Mesodermal cell (in vitro differentiated cells): ENCODE data around the gene TRIP6.
A peak's percentile ranks its signal among the peaks of the same experiment; 100 is the strongest.

ENCODE experiments used
- H3K27ac ChIP-seq: 2 replicates; pipeline ENCODE4 v1.7.0; 2013; ENCODE audit warnings: mild to moderate bottlenecking, low read depth, low read length, moderate library complexity; ENCODE audit not compliant: severe bottlenecking
- H3K36me3 ChIP-seq: 2 replicates; pipeline ENCODE4 v1.7.1; 2013; ENCODE audit warnings: mild to moderate bottlenecking, low read length, moderate library complexity; ENCODE audit not compliant: control insufficient read depth, insufficient read depth
- H3K4me1 ChIP-seq: one replicate; pipeline ENCODE4 v1.7.1; 2013; ENCODE audit warnings: mild to moderate bottlenecking, low read length; ENCODE audit not compliant: insufficient read depth, control insufficient read depth, poor library complexity, severe bottlenecking
- H3K4me3 ChIP-seq: 2 replicates; pipeline ENCODE4 v1.7.0; 2013; ENCODE audit warnings: low read length, control low read depth, mild to moderate bottlenecking; ENCODE audit not compliant: insufficient read depth, poor library complexity, severe bottlenecking; ENCODE audit errors: extremely low read depth
- H3K9me3 ChIP-seq: 2 replicates; pipeline ENCODE4 v1.7.1; 2013; ENCODE audit warnings: mild to moderate bottlenecking, low read length, moderate library complexity; ENCODE audit not compliant: control insufficient read depth
- WGBS, 2 experiments: methylation state at CpG; one replicate each; pipeline ENCODE4 v1.1.5; 2013; ENCODE audit warnings: missing lambda C conversion rate in 2 of 2; ENCODE audit not compliant: insufficient coverage in 2 of 2; 5-methylcytosine and 5-hydroxymethylcytosine counted together

The TRIP6 gene

DNA sequence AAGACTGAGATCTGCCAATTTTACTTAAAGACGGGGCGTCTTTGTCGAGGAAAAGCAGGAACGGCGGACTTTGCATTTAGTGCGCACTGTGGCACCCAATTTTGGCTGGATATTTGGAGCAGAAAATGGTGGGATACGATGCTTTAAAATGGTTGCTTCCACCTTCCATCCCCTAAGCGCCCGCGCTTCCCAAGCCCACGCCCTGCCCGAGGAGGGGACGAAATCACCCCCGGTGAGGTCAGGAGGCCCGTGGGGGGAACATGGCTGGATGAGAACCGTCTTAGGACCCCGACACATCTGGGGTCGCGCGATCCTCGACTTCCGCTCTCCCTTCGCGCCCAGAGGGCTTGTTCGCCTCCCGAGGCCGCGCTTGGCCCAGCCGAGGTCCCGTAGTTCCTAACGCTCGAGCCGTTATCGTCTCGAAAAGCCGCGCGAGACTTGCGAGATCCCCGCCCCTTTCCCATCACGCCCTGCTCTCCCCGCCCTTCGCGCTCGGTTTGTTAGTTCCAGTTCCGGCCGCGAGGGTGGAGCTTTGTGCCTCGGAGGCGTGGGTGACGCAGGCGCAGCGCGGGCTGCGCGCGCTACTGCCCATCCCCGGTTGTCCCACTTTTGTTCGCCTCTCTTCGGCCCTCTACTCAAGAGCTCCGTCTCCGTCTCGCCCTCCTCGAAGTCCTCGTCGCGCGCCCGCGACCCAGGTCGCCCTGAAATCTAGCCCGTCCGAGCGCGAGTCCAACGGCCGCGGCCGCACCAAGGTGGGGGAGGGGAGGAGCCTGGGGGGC, 7.6 kb downstream of the TRIP6 start, which contains the start of gene SRRT:
SRRT (plus strand) TSS at position 527 of the 779 bp plus-strand sequence. CDS start 488 bp downstream, outside the sequence.
- H3K36me3 ChIP-seq = peaks cover 86% of the 10 kb centered on the region
- 6 to 9% methylated on average over 62 to 67 of the region's 79 CpGs for WGBS, 2 experiments

GRCh38 chr7:100875356-100875751, 8.2 kb downstream of the TRIP6 start:
- peaks cover 86% of the 10 kb centered on the region for H3K36me3 ChIP-seq
- H3K4me3 ChIP-seq = peak overlapping the region; percentile 100
- peak overlapping the region; percentile 93 for H3K27ac ChIP-seq
- peaks cover 22% of the 10 kb centered on the region for H3K4me1 ChIP-seq
- WGBS, 2 experiments = 0% methylated on average over 24 of the region's 39 CpGs
- H3K9me3 ChIP-seq = no peaks in the 10 kb centered on the region

More for the DNA sequence above, 7.6 kb downstream of the TRIP6 start, which contains the start of gene SRRT:
- peak within 1 kb of the TSS; percentile 100 for H3K4me3 ChIP-seq
- H3K4me1 ChIP-seq = peaks cover 21% of the 10 kb centered on the region
- H3K9me3 ChIP-seq = no peaks in the 10 kb centered on the region
- peak within 1 kb of the TSS; percentile 93 for H3K27ac ChIP-seq

DNA sequence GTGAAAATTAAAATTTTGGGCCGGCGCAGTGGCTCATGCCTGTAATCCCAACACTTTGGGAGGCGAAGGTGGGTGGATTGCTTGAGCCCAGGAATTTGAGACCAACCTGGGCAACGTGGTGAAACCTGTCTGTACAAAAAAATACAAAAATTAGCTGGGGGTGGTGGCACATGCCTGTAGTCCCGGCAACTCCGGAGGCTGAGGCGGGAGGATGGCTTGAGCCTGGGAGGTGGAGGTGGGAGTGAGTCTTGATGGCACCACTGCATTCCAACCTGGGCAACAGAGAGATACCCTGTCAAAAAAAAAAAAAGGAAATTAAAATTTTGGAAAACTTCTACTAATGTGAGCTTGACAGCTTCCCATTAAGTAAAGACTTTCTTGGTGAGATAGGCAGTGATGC, 10.8 kb downstream of the TRIP6 start:
- Histone ChIP-seq H3K27ac (no peak overlapping the region), H3K36me3 (peaks cover 88% of the 10 kb centered on the region), H3K9me3 (no peaks in the 10 kb centered on the region), H3K4me1 (peaks cover 31% of the 10 kb centered on the region), H3K4me3 (no peak overlapping the region)
- WGBS, 2 experiments = 88% methylated on average over 7 of the region's 7 CpGs

GRCh38 chr7:100878685-100879084, 11.5 kb downstream of the TRIP6 start:
- no peak overlapping the region for H3K4me3 ChIP-seq
- WGBS, 2 experiments = 85 to 96% methylated on average over 5 to 6 of the region's 6 CpGs
- H3K4me1 ChIP-seq = peaks cover 34% of the 10 kb centered on the region
- H3K9me3 ChIP-seq = no peaks in the 10 kb centered on the region
- no peak overlapping the region for H3K27ac ChIP-seq
- H3K36me3 ChIP-seq = peaks cover 88% of the 10 kb centered on the region

- Histone ChIP-seq H3K27ac (no peak overlapping the region), H3K4me1 (peaks cover 39% of the 10 kb centered on the region), H3K9me3 (no peaks in the 10 kb centered on the region), H3K36me3 (peaks cover 90% of the 10 kb centered on the region), H3K4me3 (no peak overlapping the region)
- WGBS, 2 experiments = 91% methylated on average over 11 of the region's 11 CpGs
These were observed 12.6 kb downstream of the TRIP6 start for GRCh38 chr7:100879685-100880261.

DNA sequence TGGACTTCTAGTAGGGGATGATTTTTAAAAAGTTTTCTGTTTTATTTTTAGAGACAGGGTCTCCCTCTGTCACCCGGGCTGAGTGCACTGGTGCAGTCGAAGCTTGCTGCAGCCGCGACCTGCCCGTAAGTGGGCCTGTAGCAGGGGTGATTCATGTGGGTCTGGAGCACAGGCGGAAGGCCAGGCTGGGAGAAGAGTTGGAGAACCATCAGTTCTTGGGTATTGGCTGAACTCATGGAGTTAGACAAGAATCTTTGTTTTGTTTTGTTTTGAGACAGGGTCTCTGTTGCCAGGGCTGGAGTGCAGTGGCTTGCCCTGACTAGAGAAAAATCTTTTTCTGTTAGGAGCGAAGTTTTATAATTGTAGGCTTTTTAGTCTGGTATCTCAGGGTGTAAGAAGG, 13.5 kb downstream of the TRIP6 start:
- no peaks in the 10 kb centered on the region for H3K9me3 ChIP-seq
- H3K4me3 ChIP-seq = no peak overlapping the region
- H3K4me1 ChIP-seq = peaks cover 39% of the 10 kb centered on the region
- H3K27ac ChIP-seq = no peak overlapping the region
- H3K36me3 ChIP-seq = peaks cover 99% of the 10 kb centered on the region
- WGBS, 2 experiments = 96 to 100% methylated on average over 6 to 7 of the region's 7 CpGs

- peaks cover 36% of the 10 kb centered on the region for H3K4me1 ChIP-seq
- WGBS, 2 experiments = 91 to 98% methylated on average over 13 to 17 of the region's 20 CpGs
- no peak overlapping the region for H3K4me3 ChIP-seq
- no peaks in the 10 kb centered on the region for H3K9me3 ChIP-seq
- H3K27ac ChIP-seq = no peak overlapping the region
- H3K36me3 ChIP-seq = peaks cover 100% of the 10 kb centered on the region
These were observed 13.9 kb downstream of the TRIP6 start for GRCh38 chr7:100881136-100881535.

GRCh38 chr7:100882201-100882600, 15.0 kb downstream of the TRIP6 start:
- Histone ChIP-seq H3K4me1 (peaks cover 29% of the 10 kb centered on the region), H3K9me3 (no peaks in the 10 kb centered on the region), H3K27ac (no peak overlapping the region), H3K36me3 (peaks cover 100% of the 10 kb centered on the region), H3K4me3 (no peak overlapping the region)
- 94 to 98% methylated on average over 7 of the region's 9 CpGs for WGBS, 2 experiments

- peaks cover 100% of the 10 kb centered on the region for H3K36me3 ChIP-seq
- H3K27ac ChIP-seq = no peak overlapping the region
- H3K9me3 ChIP-seq = no peaks in the 10 kb centered on the region
- WGBS, 2 experiments = 97% methylated on average over 18 to 20 of the region's 24 CpGs
- no peak overlapping the region for H3K4me3 ChIP-seq
- peaks cover 31% of the 10 kb centered on the region for H3K4me1 ChIP-seq
These were observed 15.8 kb downstream of the TRIP6 start for GRCh38 chr7:100882785-100883526.

DNA sequence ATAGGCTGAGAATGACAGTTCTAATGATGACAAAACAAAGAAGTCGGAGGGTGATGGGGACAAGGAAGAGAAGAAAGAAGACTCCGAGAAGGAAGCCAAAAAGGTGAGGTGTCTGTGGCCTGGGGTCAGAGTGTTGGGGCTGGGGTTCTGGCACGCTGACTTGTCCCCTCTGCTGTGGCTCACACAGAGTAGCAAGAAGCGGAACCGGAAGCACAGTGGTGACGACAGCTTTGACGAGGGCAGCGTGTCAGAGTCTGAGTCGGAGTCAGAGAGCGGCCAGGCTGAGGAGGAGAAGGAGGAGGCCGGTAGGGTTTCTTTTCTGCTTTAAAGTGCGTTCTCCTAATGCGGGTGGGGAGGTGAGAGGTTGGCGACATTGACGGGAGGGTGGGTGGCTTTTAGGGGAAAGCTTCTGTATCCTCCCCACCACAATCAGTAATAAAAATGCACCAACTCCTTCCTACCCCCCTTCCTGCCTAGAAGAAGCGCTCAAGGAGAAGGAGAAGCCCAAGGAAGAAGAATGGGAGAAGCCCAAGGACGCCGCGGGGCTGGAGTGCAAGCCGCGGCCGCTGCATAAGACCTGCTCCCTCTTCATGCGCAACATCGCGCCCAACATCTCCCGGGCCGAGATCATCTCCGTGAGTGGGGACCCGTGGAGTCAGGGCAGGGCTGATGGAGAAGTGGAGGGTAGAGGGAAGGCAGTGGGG, 17.7 kb downstream of the TRIP6 start:
- 93 to 95% methylated on average over 18 to 24 of the region's 29 CpGs for WGBS, 2 experiments
- Histone ChIP-seq H3K4me1 (peaks cover 22% of the 10 kb centered on the region), H3K27ac (no peak overlapping the region), H3K36me3 (peaks cover 90% of the 10 kb centered on the region), H3K9me3 (no peaks in the 10 kb centered on the region), H3K4me3 (no peak overlapping the region)
